Testis (tissue), 2 donors: ENCODE measurements around the gene AP5S1.

Source experiments
- POLR2A ChIP-seq: fragments of 450-650 bp; IDR thresholded peaks from one replicate; pipeline ENCODE4 v1.6.1; 2017; ENCODE audit warnings: antibody characterized with exemption, mild to moderate bottlenecking, moderate library complexity
- TF ChIP-seq, protein P1 (sequence below), 3 experiments: fragments of 450-650 bp in 2 of 3; fragments of 200-600 bp in 1 of 3; sonication (generic) in 1 of 3; IDR thresholded peaks; one replicate each; pipeline ENCODE4 v1.5.1; 2016 to 2019; ENCODE audit warnings: antibody characterized with exemption in 3 of 3, mild to moderate bottlenecking in 2 of 3, moderate library complexity in 1 of 3

GRCh38 chr20:3876676-3877075 lies 56.3 kb downstream of the AP5S1 start:
- TF ChIP-seq, protein P1, sequence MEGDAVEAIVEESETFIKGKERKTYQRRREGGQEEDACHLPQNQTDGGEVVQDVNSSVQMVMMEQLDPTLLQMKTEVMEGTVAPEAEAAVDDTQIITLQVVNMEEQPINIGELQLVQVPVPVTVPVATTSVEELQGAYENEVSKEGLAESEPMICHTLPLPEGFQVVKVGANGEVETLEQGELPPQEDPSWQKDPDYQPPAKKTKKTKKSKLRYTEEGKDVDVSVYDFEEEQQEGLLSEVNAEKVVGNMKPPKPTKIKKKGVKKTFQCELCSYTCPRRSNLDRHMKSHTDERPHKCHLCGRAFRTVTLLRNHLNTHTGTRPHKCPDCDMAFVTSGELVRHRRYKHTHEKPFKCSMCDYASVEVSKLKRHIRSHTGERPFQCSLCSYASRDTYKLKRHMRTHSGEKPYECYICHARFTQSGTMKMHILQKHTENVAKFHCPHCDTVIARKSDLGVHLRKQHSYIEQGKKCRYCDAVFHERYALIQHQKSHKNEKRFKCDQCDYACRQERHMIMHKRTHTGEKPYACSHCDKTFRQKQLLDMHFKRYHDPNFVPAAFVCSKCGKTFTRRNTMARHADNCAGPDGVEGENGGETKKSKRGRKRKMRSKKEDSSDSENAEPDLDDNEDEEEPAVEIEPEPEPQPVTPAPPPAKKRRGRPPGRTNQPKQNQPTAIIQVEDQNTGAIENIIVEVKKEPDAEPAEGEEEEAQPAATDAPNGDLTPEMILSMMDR (IDR thresholded peaks at IDR 0.05) = no peak
- no peak for TF ChIP-seq POLR2A
